ENCODE data around the gene IL17RB.

The IL17RB gene

GRCh38 chr3:53808496-53808895 lies 37.9 kb upstream of the IL17RB start:
- no peak for DNase-seq (ENCODE audit: low spot score)
- no peak for TF ChIP-seq CTCF (IDR thresholded peaks at IDR 0.05; ENCODE audit: extremely low read depth, missing control alignments)

- DNase-seq (ENCODE audit: low spot score) = no peak
- TF ChIP-seq CTCF (IDR thresholded peaks at IDR 0.05; ENCODE audit: extremely low read depth, missing control alignments) = no peak
Measured at GRCh38 chr3:53809267-53809666, 37.1 kb upstream of the IL17RB start.

- no peak for DNase-seq (ENCODE audit: low spot score)
- no peak for TF ChIP-seq CTCF (IDR thresholded peaks at IDR 0.05; ENCODE audit: extremely low read depth, missing control alignments)
Measured at GRCh38 chr3:53809764-53810400, 36.5 kb upstream of the IL17RB start.

GRCh38 chr3:53811143-53811927 lies 35.0 kb upstream of the IL17RB start:
- DNase-seq (ENCODE audit: low spot score) = no peak
- TF ChIP-seq CTCF (IDR thresholded peaks at IDR 0.05; ENCODE audit: extremely low read depth, missing control alignments) = no peak

GRCh38 chr3:53812434-53812833 lies 33.9 kb upstream of the IL17RB start:
- DNase-seq (ENCODE audit: low spot score) = no peak

GRCh38 chr3:53813229-53813628 lies 33.1 kb upstream of the IL17RB start:
- no peak for DNase-seq (ENCODE audit: low spot score)
- no peak for TF ChIP-seq CTCF (IDR thresholded peaks at IDR 0.05; ENCODE audit: extremely low read depth, missing control alignments)

More at GRCh38 chr3:53812434-53812833, 33.9 kb upstream of the IL17RB start:
- TF ChIP-seq CTCF (IDR thresholded peaks at IDR 0.05; ENCODE audit: extremely low read depth, missing control alignments) = no peak

- DNase-seq (ENCODE audit: low spot score) = no peak
- no peak for TF ChIP-seq CTCF (IDR thresholded peaks at IDR 0.05; ENCODE audit: extremely low read depth, missing control alignments)
Measured at GRCh38 chr3:53813876-53814275, 32.5 kb upstream of the IL17RB start.
